IMR-90 (cell line): Measurements from ENCODE around the gene PEAK1. TPM values are rescaled to one million over a fixed set of nuclear protein-coding genes. Genes with fewer than 3 reads are reported as not detected.

ENCODE experiments used
- ATAC-seq: fragments of 200-7000 bp; cut with Tn5 transposase; 2 replicates; pipeline ENCODE4 v1.9.1; 2020; ENCODE audit warnings: low read depth, mild to moderate bottlenecking, moderate library complexity
- BruUV-seq: library from RNA; stranded (reverse); fragments of 400-500 nt; replicated peaks from 2 replicates; lab custom pipeline; 2021; lab: Mats Ljungman, UMichigan
- CTCF ChIA-PET: fragments of 300-600 bp; formaldehyde crosslinking; extraction: SDS; loops from one replicate; lab custom pipeline; 2021; ENCODE audit warnings: antibody characterized with exemption; lab: Yijun Ruan, JAX
- POLR2A ChIA-PET: fragments of 300-600 bp; sonication (Branson Sonifier 250); formaldehyde crosslinking; loops from one replicate; lab custom pipeline; 2022; ENCODE audit warnings: antibody characterized with exemption; ENCODE audit not compliant: unreplicated experiment; lab: Charles Lee
- DNase-seq: peaks from one replicate; pipeline ENCODE4 v3.0.0; 2013
- H2AFZ ChIP-seq: replicated peaks from 2 replicates; pipeline ENCODE3; 2013; ENCODE audit warnings: low read length, mild to moderate bottlenecking; ENCODE audit not compliant: poor library complexity
- H2AK5ac ChIP-seq: 2 replicates; pipeline ENCODE4 v1.6.1; 2013; ENCODE audit warnings: low read depth, low read length, inconsistent platforms
- H2AK9ac ChIP-seq: replicated peaks from 2 replicates; pipeline ENCODE3; 2013; ENCODE audit warnings: mild to moderate bottlenecking, low read depth, low read length, moderate library complexity; ENCODE audit not compliant: poor library complexity
- H2BK120ac ChIP-seq: 2 replicates; pipeline ENCODE4 v1.6.1; 2013; ENCODE audit warnings: low read depth, low read length, inconsistent platforms
- H2BK15ac ChIP-seq: 3 replicates; pipeline ENCODE4 v1.6.1; 2013; ENCODE audit warnings: low read depth, low read length, inconsistent platforms
- H2BK20ac ChIP-seq: 2 replicates; pipeline ENCODE4 v1.6.1; 2013; ENCODE audit warnings: low read depth, mild to moderate bottlenecking, inconsistent platforms, low read length, moderate library complexity
- H2BK5ac ChIP-seq: 2 replicates; pipeline ENCODE4 v1.6.1; 2013; ENCODE audit warnings: mild to moderate bottlenecking, low read depth, low read length, inconsistent platforms; ENCODE audit not compliant: poor library complexity, severe bottlenecking
- H3K14ac ChIP-seq: replicated peaks from 2 replicates; pipeline ENCODE4 v1.6.1; 2013; ENCODE audit warnings: low read depth, low read length, inconsistent platforms
- H3K18ac ChIP-seq: 2 replicates; pipeline ENCODE4 v1.6.1; 2013; ENCODE audit warnings: low read depth, low read length, control low read depth
- H3K23ac ChIP-seq: 2 replicates; pipeline ENCODE4 v1.6.1; 2013; ENCODE audit warnings: low read depth, low read length, inconsistent platforms
- H3K27ac ChIP-seq: 2 replicates; pipeline ENCODE4 v1.5.1; 2013; ENCODE audit warnings: mild to moderate bottlenecking, control low read depth, low read length; ENCODE audit not compliant: insufficient read depth
- H3K27me3 ChIP-seq: 2 replicates; pipeline ENCODE4 v1.6.1; 2013; ENCODE audit warnings: low read length; ENCODE audit not compliant: control insufficient read depth, insufficient read depth
- H3K36me3 ChIP-seq: 2 replicates; pipeline ENCODE4 v1.6.1; 2013; ENCODE audit warnings: low read length, mixed read lengths; ENCODE audit not compliant: control insufficient read depth, insufficient read depth
- H3K4ac ChIP-seq: 2 replicates; pipeline ENCODE4 v1.6.1; 2013; ENCODE audit warnings: low read depth, low read length, inconsistent platforms
- H3K4me1 ChIP-seq: 2 replicates; pipeline ENCODE4 v1.6.1; 2013; ENCODE audit warnings: low read length, mixed read lengths; ENCODE audit not compliant: control insufficient read depth, insufficient read depth
- H3K4me2 ChIP-seq: 2 replicates; pipeline ENCODE4 v1.6.1; 2013; ENCODE audit warnings: low read depth, mild to moderate bottlenecking, control low read depth, low read length, moderate library complexity
- H3K4me3 ChIP-seq: 2 replicates; pipeline ENCODE4 v1.5.1; 2013; ENCODE audit warnings: low read depth, mild to moderate bottlenecking, control low read depth, low read length, moderate library complexity; ENCODE audit not compliant: insufficient read depth
- H3K56ac ChIP-seq: 2 replicates; pipeline ENCODE4 v1.6.1; 2013; ENCODE audit warnings: low read length, inconsistent platforms; ENCODE audit not compliant: insufficient read depth; ENCODE audit errors: extremely low read depth
- H3K79me1 ChIP-seq, 2 experiments: 2 replicates each; pipeline ENCODE4 v1.6.1; 2013; ENCODE audit warnings: low read length in 2 of 2, inconsistent platforms in 1 of 2, low read depth in 1 of 2
- H3K9ac ChIP-seq: 2 replicates; pipeline ENCODE4 v1.6.1; 2013; ENCODE audit warnings: low read depth, low read length, control low read depth
- H3K9me1 ChIP-seq: 2 replicates; pipeline ENCODE4 v1.6.1; 2013; ENCODE audit warnings: low read length, inconsistent platforms; ENCODE audit not compliant: insufficient read depth
- H3K9me3 ChIP-seq: 2 replicates; pipeline ENCODE4 v1.6.1; 2013; ENCODE audit warnings: low read length; ENCODE audit not compliant: control insufficient read depth, insufficient read depth
- H4K20me1 ChIP-seq: 2 replicates; pipeline ENCODE4 v1.6.1; 2013; ENCODE audit warnings: low read length, inconsistent platforms; ENCODE audit not compliant: insufficient read depth
- H4K5ac ChIP-seq: 2 replicates; pipeline ENCODE4 v1.6.1; 2013; ENCODE audit warnings: mild to moderate bottlenecking, low read depth, low read length, control low read depth
- H4K8ac ChIP-seq, 2 experiments: 2 replicates each; pipeline ENCODE4 v1.6.1; 2013; ENCODE audit warnings: low read depth in 2 of 2, low read length in 2 of 2, control low read depth in 1 of 2, inconsistent platforms in 1 of 2
- H4K91ac ChIP-seq: 2 replicates; pipeline ENCODE4 v1.6.1; 2013; ENCODE audit warnings: low read depth, low read length, inconsistent platforms; ENCODE audit not compliant: insufficient read depth
- BHLHE40 ChIP-seq: fragments of 150-350 bp; IDR thresholded peaks from 2 replicates; pipeline ENCODE4 v1.6.1; 2016; ENCODE audit warnings: mild to moderate bottlenecking, low read depth, low read length
- CEBPB ChIP-seq: IDR thresholded peaks from 2 replicates; pipeline ENCODE4 v1.6.1; 2012; ENCODE audit warnings: low read depth, low read length, improper control_type of control experiment
- CTCF ChIP-seq: conservative IDR thresholded peaks from 2 replicates; pipeline ENCODE4 v1.5.1; 2012; ENCODE audit warnings: mild to moderate bottlenecking, low read depth, low read length, improper control_type of control experiment
- ELK1 ChIP-seq: fragments of 150-350 bp; IDR thresholded peaks from 2 replicates; pipeline ENCODE4 v1.6.1; 2016; ENCODE audit warnings: low read depth, mild to moderate bottlenecking, low read length, moderate library complexity, borderline replicate concordance
- MXI1 ChIP-seq: IDR thresholded peaks from 2 replicates; pipeline ENCODE4 v1.6.1; 2012; ENCODE audit warnings: low read depth, mild to moderate bottlenecking, low read length, moderate library complexity, borderline replicate concordance
- NFE2L2 ChIP-seq: fragments of 150-350 bp; IDR thresholded peaks from 2 replicates; pipeline ENCODE4 v1.6.1; 2016; ENCODE audit warnings: low read depth, mild to moderate bottlenecking, low read length
- RAD21 ChIP-seq: IDR thresholded peaks from 2 replicates; pipeline ENCODE4 v1.6.1; 2012; ENCODE audit warnings: low read length, improper control_type of control experiment
- WGBS, 2 experiments: methylation state at CpG; one replicate each; pipeline versions ENCODE4 v1.1.5 to v1.1.7; 2013; ENCODE audit warnings: missing lambda C conversion rate in 2 of 2; ENCODE audit not compliant: insufficient read length in 1 of 2; ENCODE audit errors: extremely low coverage in 2 of 2; 5-methylcytosine and 5-hydroxymethylcytosine counted together
- dilution Hi-C: fragments of 300-500 bp; cut with HindIII; formaldehyde crosslinking; loops from one replicate; pipeline ENCODE4 v1.14.3; 2018; ENCODE audit warnings: low sequenced_read_pairs; ENCODE audit not compliant: unreplicated experiment
- in situ Hi-C: fragments of 300-500 bp; cut with MboI; formaldehyde crosslinking; loops from 3 replicates; pipeline ENCODE4 v1.14.3; 2019; ENCODE audit warnings: low sequenced_read_pairs, inconsistent platforms, mixed read lengths
- intact Hi-C: fragments of 100-400 bp; cut with micrococcal nuclease; formaldehyde crosslinking; loops from 2 replicates; pipeline ENCODE4 v1.10.0; 2022
- polyA plus RNA-seq, 3 experiments: library from polyadenylated mRNA; depleted of rRNA; stranded (reverse); fragments of >200 nt; gene quantifications; 2 replicates each; pipeline ENCODE4 v1.2.3, GENCODE V29; 2012; ENCODE audit warnings: low replicate concordance in 1 of 3
- total RNA-seq: library from RNA; depleted of rRNA; stranded (reverse); fragments of >200 nt; gene quantifications from 2 replicates; pipeline ENCODE4 v1.2.3, GENCODE V29; 2012

Gene PEAK1
- total and polyA plus RNA-seq, 2 of the 4 experiments (the other 2 are of a cell fraction) = 21.5 to 43.9 TPM

- H4K5ac ChIP-seq = no peak overlapping the region
- 100% methylated on average over 1 of the region's 2 CpGs; no CpG with 5 or more reads in 1 of the 2 experiments for WGBS, 2 experiments
- H2AK9ac ChIP-seq = no peak overlapping the region
- no peak overlapping the region for H3K27ac ChIP-seq
- H2BK120ac ChIP-seq = no peak overlapping the region
- H4K20me1 ChIP-seq = peaks cover 59% of the 10 kb centered on the region
- no peak overlapping the region for H4K91ac ChIP-seq
- DNase-seq (no peak), ATAC-seq (no peak)
- no peak overlapping the region for H3K14ac ChIP-seq
- no peak overlapping the region for H3K4me3 ChIP-seq
- dilution Hi-C loops (no loop called here), intact Hi-C loops (no loop called here), in situ Hi-C loops (no loop called here)
- CTCF ChIA-PET = no interaction called here
- no peak overlapping the region for H3K18ac ChIP-seq
- POLR2A ChIA-PET = no interaction called here
- no peak overlapping the region for H3K56ac ChIP-seq
- no peak overlapping the region for H2AK5ac ChIP-seq
- no peak overlapping the region for H3K23ac ChIP-seq
- no peak overlapping the region for H2BK20ac ChIP-seq
- H3K9me3 ChIP-seq = no peaks in the 10 kb centered on the region
- no TSS peak for BruUV-seq
- no peak overlapping the region; a peak in 1 of 4 replicates for H4K8ac ChIP-seq
- peaks cover 17 to 57% of the 10 kb centered on the region in 2 experiments; a peak in 3 of 4 replicates for H3K79me1 ChIP-seq
- no peak overlapping the region for H3K4me2 ChIP-seq
- H3K4me1 ChIP-seq = peaks cover 5% of the 10 kb centered on the region; the same call in 1 of the 2 replicates
- H3K27me3 ChIP-seq = no peaks in the 10 kb centered on the region
- no peak overlapping the region for H3K4ac ChIP-seq
- H3K9ac ChIP-seq = no peak overlapping the region
- no peak for TF ChIP-seq MXI1
- TF ChIP-seq CTCF = no peak
- TF ChIP-seq BHLHE40 = no peak
- no peak for TF ChIP-seq RAD21
- TF ChIP-seq CEBPB = no peak
- TF ChIP-seq ELK1 = no peak
- no peak for TF ChIP-seq NFE2L2
- H2BK15ac ChIP-seq = no peak overlapping the region
- H3K9me1 ChIP-seq = peaks cover 5% of the 10 kb centered on the region; the same call in 1 of the 2 replicates
- no peak overlapping the region for H2AFZ ChIP-seq
- H3K36me3 ChIP-seq = no peaks in the 10 kb centered on the region
- H2BK5ac ChIP-seq = no peak overlapping the region
Observed at GRCh38 chr15:77326366-77326765, 93.5 kb downstream of the PEAK1 start.
